HG02870 (cell line): ENCODE measurements around the gene FAM222A.

Experiments
- ATAC-seq: cut with Tn5 transposase; IDR thresholded peaks from one replicate; pipeline ENCODE4 v1.9.1; 2021; ENCODE audit warnings: mild to moderate bottlenecking, moderate library complexity; ENCODE audit not compliant: unreplicated experiment

Gene FAM222A

GRCh38 chr12:109724321-109724892 lies 10.8 kb downstream of the FAM222A start:
- no peak for ATAC-seq

GRCh38 chr12:109725321-109726105 lies 11.9 kb downstream of the FAM222A start:
- ATAC-seq, result no peak

- no peak for ATAC-seq
Measured at GRCh38 chr12:109726106-109726497, 12.5 kb downstream of the FAM222A start.

GRCh38 chr12:109726511-109727038 lies 12.9 kb downstream of the FAM222A start:
- ATAC-seq, result no peak

- no peak for ATAC-seq
Measured at GRCh38 chr12:109727039-109727723, 13.6 kb downstream of the FAM222A start.

- no peak for ATAC-seq
Measured at GRCh38 chr12:109727746-109728726, 14.4 kb downstream of the FAM222A start.

GRCh38 chr12:109728921-109729320 lies 15.3 kb downstream of the FAM222A start:
- ATAC-seq, result no peak

- ATAC-seq, result no peak
Measured at GRCh38 chr12:109729371-109729781, 15.8 kb downstream of the FAM222A start.

GRCh38 chr12:109729801-109730200 lies 16.2 kb downstream of the FAM222A start:
- no peak for ATAC-seq

GRCh38 chr12:109730306-109731145 lies 16.9 kb downstream of the FAM222A start:
- no peak for ATAC-seq

- ATAC-seq, result no peak
Measured at GRCh38 chr12:109731231-109731731, 17.7 kb downstream of the FAM222A start.

GRCh38 chr12:109731806-109732205 lies 18.2 kb downstream of the FAM222A start:
- no peak for ATAC-seq

- ATAC-seq, result no peak
Measured at GRCh38 chr12:109732321-109733305, 19.0 kb downstream of the FAM222A start.

- ATAC-seq, result no peak
Measured at GRCh38 chr12:109734219-109735000, 20.8 kb downstream of the FAM222A start.

GRCh38 chr12:109735051-109735521 lies 21.5 kb downstream of the FAM222A start:
- ATAC-seq, result no peak

- ATAC-seq, result no peak
Measured at GRCh38 chr12:109735825-109736551, 22.4 kb downstream of the FAM222A start.
